Measurements from ENCODE around the gene NLRP10.

GRCh38 chr11:7967097-7967496 lies 1.9 kb upstream of the NLRP10 start:
- TF ChIP-seq CTCF (conservative IDR thresholded peaks at IDR 0.05) (no peak), EZH2 (IDR thresholded peaks at IDR 0.05; ENCODE audit: low read depth) (no peak)

Measured in PC-9 (cell line).